Coronary artery (tissue), 2 donors: ENCODE results near the gene RBM17.

Experiments
- DNase-seq: peaks from one replicate; pipeline ENCODE4 v3.0.0-alpha.2; 2017; ENCODE audit warnings: low spot score
- H3K27ac ChIP-seq, 2 donors: fragments of 200-600 bp; sonication (generic); one replicate each; pipeline ENCODE4 v1.5.1; 2016 to 2019
- H3K4me3 ChIP-seq: fragments of 200-600 bp; sonication (generic); 2 replicates; pipeline ENCODE4 v1.5.1; 2016; ENCODE audit warnings: mild to moderate bottlenecking, moderate library complexity
- CTCF ChIP-seq: fragments of 200-600 bp; sonication (generic); IDR thresholded peaks from one replicate; pipeline ENCODE4 v1.5.1; 2019; ENCODE audit warnings: antibody characterized with exemption

Gene RBM17

DNA sequence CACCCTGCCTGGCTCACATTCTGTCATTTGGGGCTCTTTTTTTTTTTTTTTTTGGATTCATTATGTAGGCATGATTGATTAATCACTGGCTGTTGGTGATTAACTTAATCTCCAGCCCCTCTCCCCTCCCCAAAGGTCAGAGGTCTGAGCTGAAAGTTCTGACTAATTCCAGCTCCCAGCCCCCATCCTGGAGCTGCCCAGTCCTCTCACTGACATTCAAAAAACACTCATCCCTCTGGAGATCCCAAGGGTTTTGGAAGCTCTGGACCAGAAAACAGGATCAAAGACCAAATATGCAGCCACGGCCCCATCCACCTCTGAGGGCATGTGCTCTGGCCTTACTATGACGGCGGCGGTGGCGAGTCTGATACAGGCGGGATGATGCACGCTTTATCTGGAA is 53.8 kb downstream of the RBM17 start:
- Histone ChIP-seq H3K27ac (no peak overlapping the region), H3K4me3 (no peak overlapping the region)
- DNase-seq: no peak
- TF ChIP-seq CTCF: no peak

- TF ChIP-seq CTCF: no peak
- Histone ChIP-seq H3K4me3 (no peak overlapping the region), H3K27ac (no peak overlapping the region)
- DNase-seq: no peak
Measured at GRCh38 chr10:6143181-6143580, 54.3 kb downstream of the RBM17 start.

- peak; percentile 92 for DNase-seq
- peak overlapping the region; percentile 99 for H3K4me3 ChIP-seq
- peak overlapping the region; percentile 87 to 90 for H3K27ac ChIP-seq
- no peak for TF ChIP-seq CTCF
Measured at GRCh38 chr10:6144406-6145165, 55.8 kb downstream of the RBM17 start.

- no peak for DNase-seq
- H3K4me3 ChIP-seq: peak overlapping the region; percentile 99
- peak overlapping the region; percentile 87 to 90 for H3K27ac ChIP-seq
- TF ChIP-seq CTCF: no peak
Measured at GRCh38 chr10:6145166-6145987, 56.5 kb downstream of the RBM17 start.

DNA sequence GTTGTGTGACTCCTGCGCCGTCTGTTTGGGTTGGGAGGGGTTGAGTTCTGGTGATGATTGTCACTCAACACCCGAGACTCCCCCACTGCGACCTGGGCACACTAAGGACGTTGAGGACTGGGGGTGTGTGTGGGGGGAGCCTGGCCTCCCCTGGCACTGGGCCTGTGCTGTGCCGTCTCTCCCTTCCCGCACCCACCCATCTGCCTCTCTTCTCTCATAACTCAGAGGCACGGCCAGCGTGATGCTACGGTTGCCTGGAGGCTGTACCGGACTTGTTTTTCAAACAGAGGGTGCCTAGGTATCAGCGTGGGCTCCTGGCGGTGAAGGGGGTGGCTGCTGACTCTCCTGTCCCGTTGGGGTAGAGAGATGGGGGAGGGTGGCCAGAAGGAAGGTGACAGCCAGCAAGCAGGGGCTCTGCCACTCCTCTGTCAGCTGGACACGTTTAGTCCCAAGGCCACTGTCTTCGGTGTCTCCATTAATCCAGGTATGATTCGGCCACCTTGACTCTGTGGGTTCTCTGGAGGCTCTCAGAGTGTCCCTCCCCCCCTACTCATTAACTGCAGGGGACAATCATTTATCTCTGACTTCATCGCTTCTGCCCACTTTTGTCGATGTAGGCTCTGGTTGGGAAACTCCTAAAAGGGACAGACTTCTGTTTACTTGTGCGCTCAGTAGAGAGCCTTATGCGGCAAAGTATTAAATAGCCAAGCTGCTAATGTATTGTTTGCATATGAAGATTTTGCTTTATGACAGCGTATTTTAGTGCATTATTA is 57.4 kb downstream of the RBM17 start:
- no peak for TF ChIP-seq CTCF
- Histone ChIP-seq H3K4me3 (peak overlapping the region; percentile 99), H3K27ac (peak overlapping the region; percentile 87 to 90)
- no peak for DNase-seq

- Histone ChIP-seq H3K4me3 (no peak overlapping the region), H3K27ac (no peak overlapping the region)
- TF ChIP-seq CTCF: no peak
- DNase-seq: no peak
Measured at GRCh38 chr10:6146921-6147320, 58.1 kb downstream of the RBM17 start.
